ENCODE results near the gene RALGPS1. TPM values are rescaled to one million over a fixed set of nuclear protein-coding genes. Genes with fewer than 3 reads are reported as not detected.

Gene RALGPS1
- total RNA-seq, 4 donors from 2014 or later = 7.3 to 22.4 (median 15.4) TPM

DNA sequence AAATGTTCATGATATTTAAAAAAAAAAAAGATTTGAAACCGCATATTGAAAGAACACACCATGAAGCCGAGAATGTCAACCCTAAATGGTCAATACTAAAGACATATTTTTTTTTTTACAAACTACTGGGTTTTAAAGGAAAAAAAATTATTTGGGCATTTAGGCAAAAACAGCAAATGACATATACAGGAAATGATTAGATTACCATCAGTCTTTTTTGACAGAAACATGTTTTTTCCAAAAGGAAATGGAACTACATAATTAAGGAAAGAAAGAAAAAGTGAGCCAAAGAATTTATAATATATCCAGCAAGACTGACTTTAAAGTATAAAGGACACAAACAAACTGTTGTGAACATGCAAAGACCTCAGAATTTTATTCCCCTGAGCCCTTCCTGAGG lies 56.7 kb downstream of the RALGPS1 start:
- H3K4me3 ChIP-seq (ENCODE audit: low read depth, poor library complexity, severe bottlenecking) = no peak overlapping the region
- DNase-seq (ENCODE audit: low spot score in 2 of 2) = no peak
- no peak for TF ChIP-seq POLR2A (IDR thresholded peaks at IDR 0.05)
- TF ChIP-seq CTCF (IDR thresholded peaks at IDR 0.05) = no peak
- intact Hi-C loops (cut with DNase I; ENCODE audit: low total_unique reads) = no loop called here
- WGBS, 2 donors = 86 to 96% methylated on average over 2 of the region's 2 CpGs

GRCh38 chr9:126973651-126974529 lies 59.3 kb downstream of the RALGPS1 start:
- intact Hi-C loops (cut with DNase I; ENCODE audit: low total_unique reads) = no loop called here
- DNase-seq (ENCODE audit: low spot score in 2 of 2) = no peak
- TF ChIP-seq POLR2A (IDR thresholded peaks at IDR 0.05) (no peak), CTCF (IDR thresholded peaks at IDR 0.05) (no peak)
- H3K4me3 ChIP-seq (ENCODE audit: low read depth, poor library complexity, severe bottlenecking) = no peak overlapping the region
- WGBS, 2 donors = 98 to 99% methylated on average over 10 of the region's 10 CpGs

DNA sequence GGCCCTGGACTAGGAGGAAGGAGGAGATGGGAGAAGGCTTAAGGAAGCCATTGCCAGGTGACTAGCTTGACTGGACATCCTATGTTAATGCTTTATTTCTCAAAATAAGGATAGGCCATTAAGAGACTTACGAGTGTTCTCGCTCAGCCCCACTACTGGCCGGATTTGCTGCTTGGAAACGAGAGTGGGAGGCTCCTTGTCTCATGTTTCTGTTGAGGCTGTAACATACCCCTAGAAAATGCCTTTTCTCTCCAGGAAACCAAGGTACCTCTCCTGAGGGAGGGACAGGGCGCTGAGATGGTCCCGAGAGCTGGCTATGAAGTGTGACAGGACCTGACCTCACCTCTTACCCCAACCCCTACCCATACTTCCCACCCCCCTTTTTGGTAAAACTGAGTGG lies 60.0 kb downstream of the RALGPS1 start:
- DNase-seq (ENCODE audit: low spot score in 2 of 2) = no peak
- no peak for TF ChIP-seq CTCF (IDR thresholded peaks at IDR 0.05)
- no peak for TF ChIP-seq POLR2A (IDR thresholded peaks at IDR 0.05)
- intact Hi-C loops (cut with DNase I; ENCODE audit: low total_unique reads) = no loop called here
- no peak overlapping the region for H3K4me3 ChIP-seq (ENCODE audit: low read depth, poor library complexity, severe bottlenecking)
- WGBS, 2 donors = 92 to 97% methylated on average over 6 of the region's 6 CpGs

GRCh38 chr9:126975327-126976220 lies 61.0 kb downstream of the RALGPS1 start:
- no peak overlapping the region for H3K4me3 ChIP-seq (ENCODE audit: low read depth, poor library complexity, severe bottlenecking)
- TF ChIP-seq POLR2A (IDR thresholded peaks at IDR 0.05) (no peak), CTCF (IDR thresholded peaks at IDR 0.05) (no peak)
- DNase-seq (ENCODE audit: low spot score in 2 of 2) = no peak
- WGBS, 2 donors = 83 to 89% methylated on average over 8 of the region's 8 CpGs
- intact Hi-C loops (cut with DNase I; ENCODE audit: low total_unique reads) = no loop called here

- intact Hi-C loops (cut with DNase I; ENCODE audit: low total_unique reads) = no loop called here
- H3K4me3 ChIP-seq (ENCODE audit: low read depth, poor library complexity, severe bottlenecking) = no peak overlapping the region
- peak in 1 of 2 donors; percentile 32 for DNase-seq (ENCODE audit: low spot score in 2 of 2)
- WGBS, 2 donors = 39 to 46% methylated on average over 5 of the region's 5 CpGs
- no peak for TF ChIP-seq CTCF (IDR thresholded peaks at IDR 0.05)
- TF ChIP-seq POLR2A (IDR thresholded peaks at IDR 0.05) = no peak
These were observed 64.9 kb downstream of the RALGPS1 start for GRCh38 chr9:126979461-126979860.

All from lower leg skin (tissue), 4 donors.